Ovary (tissue), 9 donors: Measurements from ENCODE around the gene CDO1. TPM values are rescaled to one million over a fixed set of nuclear protein-coding genes. Genes with fewer than 3 reads are reported as not detected.

Experiments
- DNase-seq, 5 donors: peaks; one replicate each; pipeline ENCODE4 v3.0.0-alpha.2; 2019 to 2020
- H3K27ac ChIP-seq, 2 donors: fragments of 200-600 bp; one replicate each; pipeline versions ENCODE4 v1.5.1 to v1.8.0; 2019 to 2022
- H3K27me3 ChIP-seq: fragments of 200-600 bp; one replicate; pipeline ENCODE4 v1.8.0; 2022
- H3K36me3 ChIP-seq: fragments of 200-600 bp; sonication (generic); one replicate; pipeline ENCODE4 v1.5.1; 2019
- H3K4me1 ChIP-seq: one replicate; pipeline ENCODE4 v1.8.1; 2013; ENCODE audit warnings: mild to moderate bottlenecking, moderate library complexity; ENCODE audit not compliant: insufficient read depth
- H3K4me3 ChIP-seq: fragments of 200-600 bp; sonication (generic); one replicate; pipeline ENCODE4 v1.5.1; 2017
- H3K9me3 ChIP-seq, 2 donors: fragments of 200-600 bp in 1 of 2; sonication (generic) in 1 of 2; one replicate each; pipeline versions ENCODE4 v1.5.1 to v1.8.1; 2013 to 2019; ENCODE audit warnings: mild to moderate bottlenecking in 1 of 2, moderate library complexity in 1 of 2
- EP300 ChIP-seq: sonication (generic); formaldehyde crosslinking; IDR thresholded peaks from one replicate; pipeline ENCODE4 v1.6.1; 2017; ENCODE audit warnings: antibody characterized with exemption
- POLR2A ChIP-seq: fragments of 450-650 bp; IDR thresholded peaks from one replicate; pipeline ENCODE4 v1.6.1; 2017; ENCODE audit warnings: antibody characterized with exemption, mild to moderate bottlenecking, moderate library complexity
- WGBS, 3 donors: extraction: QIAGEN DNeasy Blood & Tissue Kit in 1 of 3; methylation state at CpG; one replicate each; pipeline versions ENCODE4 v1.1.5 to v1.1.7; 2013 to 2017; 5-methylcytosine and 5-hydroxymethylcytosine counted together
- intact Hi-C, 4 donors: fragments of 100-400 bp; cut with DNase I; formaldehyde crosslinking; loops; one replicate each; pipeline versions ENCODE4 v1.11.0 to v1.15.1; 2022 to 2023
- polyA plus RNA-seq, 2 donors: library from polyadenylated mRNA; stranded (reverse); fragments of 200-250 nt in 1 of 2; fragments of 350-450 nt in 1 of 2; fragmentation: Illumina TruSeq in 1 of 2; extraction: RNeasy Lipid Tissue Mini Kit (QIAGEN cat#74804) in 1 of 2; gene quantifications; one replicate each; pipeline ENCODE4 v1.2.3, GENCODE V29; 2013 to 2014
- total RNA-seq, 7 donors: library from RNA; depleted of rRNA in 2 of 7; stranded (reverse); fragments of >200 nt in 2 of 7; fragmentation: NEBNext Ultra II Directional in 3 of 7; extraction: Animal tissue kit (Norgen Biotek cat#: 25700) in 3 of 7; gene quantifications; one replicate each; pipeline versions ENCODE4 v1.1.0 to v1.2.4, GENCODE V29; 2016 to 2023
- TF ChIP-seq, protein P1 (sequence below), 3 donors: fragments of 450-650 bp in 2 of 3; fragments of 200-600 bp in 1 of 3; IDR thresholded peaks; one replicate each; pipeline versions ENCODE4 v1.5.1 to v1.8.0; 2016 to 2022; ENCODE audit warnings: antibody characterized with exemption in 3 of 3, mild to moderate bottlenecking in 1 of 3
- donor health status: DM: no; HTN: no; CAD: no; lungs with moderate emphysema.
- donor health status: DM: no; HTN: no; CAD: no.
- donor health status: Bipolar disorder and iron deficiency.
- donor health status: DM: yes; HTN: yes; CAD: no.
- donor health status: DM: no; HTN: no; CAD: no.
- donor health status: DM: yes; HTN: yes; CAD: no.

CDO1 gene
- total and polyA plus RNA-seq, 9 donors, result 9.2 to 36.7 (median 16.6) TPM

DNA sequence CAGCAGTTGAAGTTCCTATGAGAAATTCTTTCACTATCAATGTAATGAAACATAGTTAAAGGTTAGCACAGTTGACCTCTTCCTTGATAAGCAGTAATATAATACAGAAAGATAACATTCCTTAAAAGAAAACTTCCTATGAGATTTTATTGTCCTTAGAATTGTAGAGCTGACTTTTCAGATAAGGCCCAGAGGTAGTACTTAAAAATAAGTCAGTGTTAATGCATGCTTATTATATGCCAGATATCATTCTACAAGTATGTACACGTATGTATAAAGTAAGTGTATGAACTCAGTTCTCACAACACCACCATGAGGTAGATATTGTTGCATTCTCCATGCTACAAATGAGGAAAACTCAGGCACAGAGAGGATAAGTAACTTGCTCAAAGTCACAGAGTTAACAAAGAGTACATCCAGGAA lies 40.6 kb upstream of the CDO1 start:
- H3K36me3 ChIP-seq, result no peaks in the 10 kb centered on the region
- H3K9me3 ChIP-seq, result no peaks in the 10 kb centered on the region
- no peak overlapping the region for H3K27ac ChIP-seq
- H3K4me3 ChIP-seq, result no peak overlapping the region
- H3K4me1 ChIP-seq, result peaks cover 4% of the 10 kb centered on the region
- H3K27me3 ChIP-seq, result no peaks in the 10 kb centered on the region
- TF ChIP-seq, protein P1, sequence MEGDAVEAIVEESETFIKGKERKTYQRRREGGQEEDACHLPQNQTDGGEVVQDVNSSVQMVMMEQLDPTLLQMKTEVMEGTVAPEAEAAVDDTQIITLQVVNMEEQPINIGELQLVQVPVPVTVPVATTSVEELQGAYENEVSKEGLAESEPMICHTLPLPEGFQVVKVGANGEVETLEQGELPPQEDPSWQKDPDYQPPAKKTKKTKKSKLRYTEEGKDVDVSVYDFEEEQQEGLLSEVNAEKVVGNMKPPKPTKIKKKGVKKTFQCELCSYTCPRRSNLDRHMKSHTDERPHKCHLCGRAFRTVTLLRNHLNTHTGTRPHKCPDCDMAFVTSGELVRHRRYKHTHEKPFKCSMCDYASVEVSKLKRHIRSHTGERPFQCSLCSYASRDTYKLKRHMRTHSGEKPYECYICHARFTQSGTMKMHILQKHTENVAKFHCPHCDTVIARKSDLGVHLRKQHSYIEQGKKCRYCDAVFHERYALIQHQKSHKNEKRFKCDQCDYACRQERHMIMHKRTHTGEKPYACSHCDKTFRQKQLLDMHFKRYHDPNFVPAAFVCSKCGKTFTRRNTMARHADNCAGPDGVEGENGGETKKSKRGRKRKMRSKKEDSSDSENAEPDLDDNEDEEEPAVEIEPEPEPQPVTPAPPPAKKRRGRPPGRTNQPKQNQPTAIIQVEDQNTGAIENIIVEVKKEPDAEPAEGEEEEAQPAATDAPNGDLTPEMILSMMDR (IDR thresholded peaks at IDR 0.05), result no peak
- no peak for TF ChIP-seq EP300
- TF ChIP-seq POLR2A, result no peak
- WGBS, 3 donors, result 28 to 52% (median 50%) methylated on average over 1 of the region's 1 CpG
- DNase-seq, result no peak
- intact Hi-C loops, result no loop called here

DNA sequence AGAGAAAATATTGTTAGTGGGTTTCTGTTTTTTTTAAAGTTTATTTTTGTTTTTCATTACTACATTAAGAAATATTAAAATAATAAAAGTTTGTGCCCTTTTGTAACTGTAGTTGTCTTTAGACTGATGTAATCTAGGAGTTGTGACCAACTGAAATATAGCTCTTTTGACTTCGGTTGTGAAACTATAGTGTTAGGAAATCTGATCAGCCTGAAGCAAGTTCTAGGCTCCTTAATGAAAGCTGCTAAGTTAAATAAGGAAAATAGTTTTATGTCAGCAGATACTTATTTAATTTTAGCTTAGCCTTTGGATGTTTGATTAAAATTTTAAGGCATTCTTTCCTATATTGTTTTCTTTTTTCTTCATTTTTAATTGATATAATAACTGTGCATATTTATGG lies 39.5 kb upstream of the CDO1 start:
- Histone ChIP-seq H3K36me3 (no peaks in the 10 kb centered on the region), H3K9me3 (no peaks in the 10 kb centered on the region), H3K4me1 (peaks cover 6% of the 10 kb centered on the region), H3K27me3 (no peaks in the 10 kb centered on the region), H3K4me3 (no peak overlapping the region), H3K27ac (no peak overlapping the region)
- intact Hi-C loops, result no loop called here
- no peak for TF ChIP-seq POLR2A
- TF ChIP-seq, protein P1 (IDR thresholded peaks at IDR 0.05), result no peak
- TF ChIP-seq EP300, result no peak
- WGBS, 3 donors, result 56 to 69% (median 63%) methylated on average over 1 of the region's 1 CpG
- DNase-seq, result no peak

DNA sequence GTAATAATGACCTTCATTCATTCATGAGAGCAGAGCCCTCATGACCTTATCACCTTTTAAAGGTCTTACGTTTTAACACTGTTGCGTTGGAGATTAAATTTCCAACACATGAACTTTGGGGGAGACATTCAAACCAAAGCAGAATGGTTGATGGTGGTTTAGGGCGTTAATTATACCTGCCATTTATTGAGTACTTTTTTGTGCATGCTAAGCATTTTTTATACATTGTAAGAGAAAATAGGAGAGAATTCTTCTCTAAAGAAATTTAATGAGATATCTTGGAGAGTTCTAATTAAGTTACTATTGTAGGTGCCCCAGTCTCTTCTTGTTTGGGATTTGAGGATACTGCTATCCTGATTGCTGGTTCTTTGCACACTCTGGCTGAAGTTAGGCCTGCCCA lies 37.7 kb upstream of the CDO1 start:
- H3K27ac ChIP-seq, result no peak overlapping the region
- H3K4me1 ChIP-seq, result peaks cover 8% of the 10 kb centered on the region
- no peak for TF ChIP-seq POLR2A
- TF ChIP-seq EP300, result no peak
- TF ChIP-seq, protein P1 (IDR thresholded peaks at IDR 0.05), result no peak
- H3K4me3 ChIP-seq, result no peak overlapping the region
- intact Hi-C loops, result no loop called here
- WGBS, 3 donors, result 93 to 97% (median 96%) methylated on average over 3 of the region's 3 CpGs
- H3K27me3 ChIP-seq, result no peaks in the 10 kb centered on the region
- H3K36me3 ChIP-seq, result no peaks in the 10 kb centered on the region
- no peaks in the 10 kb centered on the region for H3K9me3 ChIP-seq
- no peak for DNase-seq

DNA sequence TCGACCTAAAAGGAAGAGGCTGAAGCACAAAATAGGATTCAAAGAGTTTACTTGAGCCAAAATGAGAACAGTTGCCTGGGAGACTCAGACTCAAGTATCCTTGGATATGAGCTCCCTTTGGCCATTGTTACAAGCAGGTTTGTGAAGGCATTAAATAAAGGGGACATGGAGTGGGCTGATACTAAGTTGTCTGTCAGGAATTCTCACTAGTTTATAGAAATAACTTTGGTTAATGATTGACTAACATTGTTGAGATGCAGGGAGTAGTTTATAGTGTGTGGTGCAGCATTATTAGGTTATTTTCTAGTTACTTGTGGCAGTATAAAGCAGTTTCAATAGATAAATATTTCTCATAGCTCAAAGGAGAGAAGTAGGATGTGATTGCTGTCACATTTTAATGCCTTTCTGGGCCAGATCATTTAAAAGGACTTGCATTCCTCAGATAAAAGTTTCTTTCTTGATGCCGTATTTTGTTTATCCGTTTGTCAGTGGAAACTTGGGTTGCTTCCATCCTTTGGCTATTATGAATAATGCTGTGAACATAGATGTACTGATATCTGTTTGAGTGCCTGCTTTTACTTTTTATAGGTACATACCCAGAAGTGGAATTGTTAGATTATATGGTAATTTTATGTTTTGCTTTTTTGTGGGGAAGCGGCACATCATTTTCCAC lies 34.4 kb upstream of the CDO1 start:
- TF ChIP-seq POLR2A (no peak), EP300 (no peak)
- TF ChIP-seq, protein P1 (IDR thresholded peaks at IDR 0.05), result no peak
- peaks cover 3% of the 10 kb centered on the region for H3K4me1 ChIP-seq
- no peaks in the 10 kb centered on the region for H3K27me3 ChIP-seq
- intact Hi-C loops, result no loop called here
- H3K36me3 ChIP-seq, result no peaks in the 10 kb centered on the region
- H3K27ac ChIP-seq, result no peak overlapping the region
- no peak overlapping the region for H3K4me3 ChIP-seq
- H3K9me3 ChIP-seq, result no peaks in the 10 kb centered on the region
- no peak for DNase-seq
- WGBS, 3 donors, result 39 to 47% (median 46%) methylated on average over 4 of the region's 4 CpGs
